HG03521 (cell line): ENCODE measurements around the gene NUDT9.
"Not testable (repeated sequence)": the region's sequence is repeated elsewhere in the genome, so short reads cannot be mapped to it uniquely, and the experiment has no call there.

Experiments
- ATAC-seq: cut with Tn5 transposase; IDR thresholded peaks from one replicate; pipeline ENCODE4 v1.9.1; 2021; ENCODE audit warnings: mild to moderate bottlenecking, moderate library complexity; ENCODE audit not compliant: unreplicated experiment

Gene NUDT9

DNA sequence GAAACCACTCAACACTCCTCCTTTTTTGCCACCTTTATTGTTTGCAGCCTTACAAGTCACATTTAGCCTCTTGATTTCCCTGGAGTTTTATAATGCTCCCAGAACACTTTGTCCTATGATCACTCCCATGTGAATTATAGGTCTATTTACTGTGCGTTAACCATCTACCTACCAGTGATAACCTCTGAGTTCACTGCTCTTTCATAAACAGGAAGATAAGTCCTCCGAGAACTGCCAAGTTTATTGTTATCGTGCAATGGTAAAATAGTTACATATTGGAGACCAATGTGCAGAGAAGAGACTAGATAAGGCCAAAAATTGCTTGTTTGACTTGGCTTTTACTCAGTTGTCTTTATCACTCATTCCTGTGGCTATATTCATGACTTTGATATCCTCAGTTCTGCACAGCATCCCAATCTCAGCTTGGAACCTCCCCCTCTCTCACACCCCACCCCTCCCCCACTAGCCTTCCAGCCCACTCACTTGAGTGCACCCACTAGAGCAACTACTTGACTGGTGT is 12.9 kb upstream of the NUDT9 start:
- ATAC-seq = no peak

GRCh38 chr4:87410157-87410556 is 12.2 kb upstream of the NUDT9 start:
- ATAC-seq = no peak

- ATAC-seq = no peak
These were observed 11.7 kb upstream of the NUDT9 start for GRCh38 chr4:87410679-87411078.

GRCh38 chr4:87414816-87415215 is 7.6 kb upstream of the NUDT9 start:
- no peak for ATAC-seq

DNA sequence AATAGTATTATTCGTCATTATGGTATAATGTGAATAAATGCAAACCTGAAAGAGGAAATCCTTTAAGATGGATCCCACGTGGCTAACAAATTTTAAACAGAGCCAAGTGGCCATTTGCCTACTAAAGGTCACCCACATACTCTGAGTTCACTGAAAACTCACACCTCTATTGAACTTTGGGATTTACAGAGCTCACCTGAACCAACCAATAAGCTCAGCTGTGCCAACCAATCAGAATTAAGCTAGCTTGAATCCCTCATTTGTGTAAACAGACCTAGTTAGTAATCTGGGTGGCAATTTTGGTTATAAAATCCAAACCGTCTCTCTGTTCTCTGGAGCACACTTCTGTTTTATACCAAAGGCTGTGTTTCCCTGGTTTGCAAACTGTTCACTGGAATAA is 5.4 kb upstream of the NUDT9 start:
- no peak for ATAC-seq

DNA sequence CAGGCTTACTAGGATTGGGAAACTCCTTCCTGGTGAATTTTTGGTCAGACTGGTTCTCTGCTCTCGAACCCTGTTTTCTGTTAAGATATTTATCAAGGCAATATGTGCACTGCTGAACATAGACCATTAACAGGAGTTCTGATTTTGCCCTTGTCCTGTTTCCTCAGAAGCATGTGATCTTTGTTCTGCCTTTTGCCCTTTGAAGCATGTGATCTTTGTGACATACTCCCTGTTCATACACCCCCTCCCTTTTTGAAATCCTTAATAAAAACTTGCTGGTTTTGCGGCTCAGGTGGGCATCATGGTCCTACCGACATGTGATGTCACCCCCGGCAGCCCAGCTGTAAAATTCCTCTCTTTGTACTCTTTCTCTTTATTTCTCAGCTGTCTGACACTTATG is 4.0 kb upstream of the NUDT9 start:
- not testable (repeated sequence) for ATAC-seq

- no peak for ATAC-seq
These were observed 2.7 kb upstream of the NUDT9 start for GRCh38 chr4:87419578-87420249.

DNA sequence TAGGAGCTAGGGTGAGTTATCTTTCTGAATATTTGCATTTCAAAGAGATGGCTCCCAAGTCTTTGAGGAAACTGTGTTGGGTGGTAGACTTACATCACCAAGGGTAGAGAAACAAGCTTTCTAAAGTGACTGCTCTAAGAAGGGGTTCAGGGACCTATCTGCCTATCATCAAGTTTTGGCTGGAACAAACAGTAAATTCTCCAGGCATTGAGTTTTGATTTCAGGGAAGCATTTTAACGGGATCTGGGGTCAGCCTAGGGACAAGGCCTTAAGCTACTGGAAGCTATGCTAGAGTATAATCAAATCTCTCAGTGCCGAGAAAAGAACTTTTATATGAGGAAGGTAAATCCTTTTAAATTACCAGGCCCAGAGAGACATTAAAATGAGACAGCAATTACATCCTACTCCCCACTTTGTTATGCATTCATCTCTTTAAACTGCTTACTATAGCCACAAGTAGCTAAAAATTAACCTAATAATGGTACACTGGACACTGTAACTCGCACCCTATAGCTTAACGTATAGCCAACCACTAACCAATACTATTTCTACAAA is 2.0 kb upstream of the NUDT9 start:
- ATAC-seq = no peak

- no peak for ATAC-seq
These were observed 1.1 kb downstream of the NUDT9 start for GRCh38 chr4:87423317-87424098.

- not testable (repeated sequence) for ATAC-seq
These were observed 1.7 kb downstream of the NUDT9 start for GRCh38 chr4:87424099-87424543.

GRCh38 chr4:87425711-87426110 is 3.3 kb downstream of the NUDT9 start:
- ATAC-seq = no peak

GRCh38 chr4:87426865-87427517 is 4.6 kb downstream of the NUDT9 start:
- no peak for ATAC-seq

GRCh38 chr4:87427518-87427868 is 5.1 kb downstream of the NUDT9 start:
- ATAC-seq = no peak

- no peak for ATAC-seq
These were observed 6.6 kb downstream of the NUDT9 start for GRCh38 chr4:87428979-87429378.

GRCh38 chr4:87430038-87430437 is 7.7 kb downstream of the NUDT9 start:
- no peak for ATAC-seq

DNA sequence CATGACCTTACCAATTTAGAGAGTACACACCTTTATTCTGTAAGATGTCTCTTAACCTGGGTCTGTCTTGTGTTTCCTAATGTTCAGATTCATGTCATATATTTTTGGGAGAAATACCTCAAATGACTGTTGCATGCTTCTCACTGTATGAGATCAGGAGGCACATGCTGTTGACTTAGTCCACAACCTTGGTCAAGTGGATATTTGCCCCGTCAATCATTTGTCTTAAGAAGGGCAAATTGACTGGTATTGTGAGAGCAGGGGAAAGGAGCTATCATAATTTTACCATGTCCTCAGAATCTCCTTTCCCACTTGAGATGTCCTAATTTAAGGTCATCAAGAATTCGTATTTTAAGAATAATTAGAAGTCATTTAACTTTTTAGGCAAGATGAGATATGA is 11.0 kb downstream of the NUDT9 start:
- ATAC-seq = no peak

DNA sequence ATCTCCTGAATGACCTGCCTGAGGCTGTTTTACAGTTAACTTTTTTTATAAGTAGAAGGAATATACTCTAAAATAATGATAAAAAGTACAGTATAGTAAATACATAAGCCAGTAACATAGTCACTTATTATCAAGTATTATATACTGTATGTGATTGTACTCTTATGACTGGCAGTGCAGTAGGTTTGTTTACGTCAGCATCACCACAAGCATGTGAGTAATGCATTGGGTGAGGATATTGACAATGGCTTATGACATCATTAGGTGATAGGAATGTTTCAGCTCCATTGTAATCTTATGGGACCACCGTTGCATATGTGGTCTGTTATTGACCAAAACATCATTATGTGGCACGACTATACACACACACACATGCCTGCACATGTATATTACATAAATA is 20.5 kb downstream of the NUDT9 start:
- no peak for ATAC-seq

DNA sequence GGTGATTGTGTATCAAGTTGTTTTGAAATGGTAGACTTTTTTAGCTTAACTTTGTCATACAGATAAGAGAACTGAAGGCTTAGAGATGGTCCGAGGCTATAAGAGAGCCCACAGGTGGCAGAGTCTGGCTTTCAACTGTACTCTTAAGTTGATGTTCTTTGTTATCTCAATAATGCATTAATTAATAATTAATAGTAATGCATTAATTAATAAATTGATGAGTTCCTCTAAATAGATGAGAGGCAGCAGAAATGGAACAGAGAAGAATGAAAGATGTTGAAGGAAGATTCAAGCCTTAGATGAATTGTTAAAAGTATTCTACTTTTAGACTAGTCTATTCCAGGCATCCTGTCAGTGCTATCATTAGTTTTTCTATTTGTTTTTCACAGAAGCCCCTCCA is 22.4 kb downstream of the NUDT9 start:
- no peak for ATAC-seq

DNA sequence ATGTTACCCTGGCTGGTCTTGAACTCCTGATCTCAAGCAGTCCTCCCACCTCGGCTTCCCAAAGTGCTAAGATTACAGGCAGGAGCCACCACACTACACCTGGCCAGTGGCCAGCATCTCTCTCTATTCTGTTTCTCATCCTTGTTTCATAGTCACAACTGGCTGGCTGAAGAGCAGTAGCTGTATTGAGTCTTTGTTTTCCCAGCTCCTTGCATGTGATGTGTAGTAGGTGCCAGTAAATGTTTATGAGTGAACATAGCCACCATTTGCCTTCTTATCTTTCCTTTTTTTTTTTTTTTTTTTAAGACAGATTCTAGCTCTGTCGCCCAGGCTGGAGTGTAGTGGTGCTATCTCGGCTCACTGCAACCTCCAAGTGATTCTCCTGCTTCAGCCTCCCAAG is 23.6 kb downstream of the NUDT9 start:
- no peak for ATAC-seq

DNA sequence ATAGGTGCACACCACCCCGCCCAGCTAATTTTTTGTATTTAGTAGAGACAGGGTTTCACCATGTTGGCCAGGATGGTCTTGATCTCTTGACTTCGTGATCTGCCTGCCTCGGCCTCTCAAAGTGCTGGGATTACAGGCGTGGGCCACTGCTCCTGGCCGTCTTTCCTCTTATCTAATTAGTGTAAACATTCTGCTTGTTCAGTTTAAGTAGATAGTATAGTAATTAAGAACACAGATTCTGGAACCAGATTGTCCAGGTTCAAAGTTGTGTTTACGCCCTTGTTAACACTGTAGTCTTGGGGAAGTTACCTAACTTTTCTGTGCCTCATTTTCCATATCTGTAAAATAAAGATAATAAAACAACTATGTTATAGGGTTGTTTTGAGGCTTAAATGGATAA is 24.0 kb downstream of the NUDT9 start:
- not testable (repeated sequence) for ATAC-seq

- ATAC-seq = no peak
These were observed 29.2 kb downstream of the NUDT9 start for GRCh38 chr4:87451537-87451936.

DNA sequence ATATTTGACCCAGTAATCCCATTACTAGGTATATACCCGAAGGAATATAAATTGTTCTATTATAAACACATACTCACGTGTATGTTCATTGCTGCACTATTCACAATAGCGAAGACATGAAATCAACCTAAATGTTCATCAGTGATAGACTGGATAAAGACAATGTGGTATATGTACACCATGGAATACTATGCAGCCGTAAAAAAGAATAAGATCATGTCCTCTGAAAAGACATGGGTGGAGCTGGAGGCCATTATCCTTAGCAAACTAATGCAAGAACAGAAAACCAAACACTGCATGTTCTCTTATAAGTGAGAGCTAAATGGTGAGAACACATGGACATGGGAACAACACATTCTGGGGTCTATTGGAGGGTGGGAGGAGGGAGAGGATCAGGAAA is 36.5 kb downstream of the NUDT9 start:
- no peak for ATAC-seq
